ENCODE data around the gene NXN. TPM values are rescaled to one million over a fixed set of nuclear protein-coding genes. Genes with fewer than 3 reads are reported as not detected.
A peak's percentile ranks its signal among the peaks of the same experiment; 100 is the strongest.
"Not testable (repeated sequence)": the region's sequence is repeated elsewhere in the genome, so short reads cannot be mapped to it uniquely, and the experiment has no call there.

The NXN gene
- total RNA-seq, 1 donor from 2014 or later = 30.8 TPM

DNA sequence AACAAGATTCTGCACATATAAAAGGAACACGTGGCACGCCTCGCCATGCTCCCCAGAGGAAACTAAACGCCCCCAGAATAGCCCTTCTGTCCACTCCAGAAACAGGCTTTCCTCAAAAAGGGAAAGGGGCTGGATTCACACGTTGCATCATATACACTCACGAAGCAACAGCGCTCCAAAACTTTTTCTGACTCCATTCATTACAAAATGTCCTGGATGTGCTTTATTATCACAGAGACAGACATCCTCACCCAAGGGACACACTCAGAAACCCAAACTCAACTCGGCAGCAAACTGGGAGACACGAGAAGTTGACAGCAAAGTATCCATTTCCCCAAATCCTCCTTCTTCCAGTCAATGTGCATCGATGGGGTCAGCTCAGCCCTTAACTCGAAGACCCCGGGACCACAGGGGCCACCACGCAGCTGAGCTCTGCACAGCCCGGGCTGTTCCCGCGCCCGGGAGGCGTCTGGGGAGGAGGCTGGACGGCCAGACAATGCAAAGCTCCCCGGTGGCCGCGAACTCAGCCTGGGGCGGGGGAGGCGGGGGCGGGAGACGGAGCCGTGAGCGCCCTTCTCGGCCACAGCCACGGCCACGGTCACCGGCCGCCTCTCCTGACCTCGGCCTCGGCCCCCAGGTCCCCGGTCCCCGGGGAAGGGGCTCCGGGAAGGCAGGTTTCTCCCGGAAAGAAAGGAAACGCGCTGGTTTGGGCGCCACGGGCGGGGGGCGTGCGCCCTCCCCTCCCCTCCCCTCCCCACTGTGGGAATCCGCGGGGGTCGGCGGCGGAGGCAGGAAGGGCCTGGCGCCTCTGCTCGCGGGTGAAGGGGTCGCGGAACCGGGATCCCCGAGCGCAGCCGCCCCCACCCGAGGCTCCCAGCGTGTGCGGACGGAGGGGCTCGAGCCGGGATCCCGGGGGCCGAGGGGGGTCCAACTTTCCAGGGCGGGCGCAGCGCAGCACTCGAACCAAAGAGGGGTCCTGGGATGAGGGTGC is 1.2 kb downstream of the NXN start:
- no peak for ATAC-seq

DNA sequence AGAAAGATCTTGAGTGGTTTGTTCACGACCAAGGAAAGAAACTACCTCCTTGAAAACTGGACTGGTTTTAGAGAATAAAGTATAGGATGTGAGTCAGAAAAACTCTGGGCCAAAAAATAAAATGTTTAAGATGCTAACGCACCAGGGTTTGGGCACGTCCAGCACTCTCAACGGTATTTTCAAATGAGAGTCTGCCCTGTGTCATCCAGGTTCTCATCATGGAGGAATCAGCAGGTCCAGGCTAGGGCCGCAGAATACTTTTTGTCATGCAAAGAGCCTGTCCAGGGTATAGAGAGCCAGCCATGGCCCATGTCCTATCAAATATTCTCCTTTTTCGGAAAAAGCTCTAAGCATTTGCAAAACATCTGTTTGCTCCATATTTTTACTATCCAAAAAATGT is 2.4 kb downstream of the NXN start:
- ATAC-seq = no peak

DNA sequence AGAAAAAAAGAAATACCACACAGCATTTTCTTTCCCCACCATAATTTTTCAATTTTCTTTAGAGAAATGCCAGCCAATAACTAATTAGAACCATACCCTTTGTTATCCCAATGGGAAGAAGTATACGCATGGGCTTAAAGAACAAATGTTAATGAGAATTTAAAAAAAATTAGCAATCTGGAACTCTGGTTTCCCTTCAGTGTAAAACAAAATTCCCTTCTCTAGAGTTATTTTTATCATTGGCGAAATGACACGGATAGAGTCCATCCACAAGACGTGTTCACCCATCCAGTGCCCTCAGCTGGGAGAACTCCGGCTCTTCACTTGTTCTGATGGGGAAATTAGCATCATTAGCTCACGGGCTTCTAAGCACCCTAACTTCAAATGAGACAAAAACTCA is 3.3 kb downstream of the NXN start:
- no peak for ATAC-seq

GRCh38 chr17:975371-975915 is 4.1 kb downstream of the NXN start:
- ATAC-seq = no peak

- not testable (repeated sequence) for ATAC-seq
Measured at GRCh38 chr17:974778-975177, 4.8 kb downstream of the NXN start.

GRCh38 chr17:973053-973452 is 6.5 kb downstream of the NXN start:
- peak; percentile 91 for ATAC-seq

GRCh38 chr17:971861-972260 is 7.7 kb downstream of the NXN start:
- not testable (repeated sequence) for ATAC-seq

- no peak for ATAC-seq
Measured at GRCh38 chr17:970364-970763, 9.2 kb downstream of the NXN start.

DNA sequence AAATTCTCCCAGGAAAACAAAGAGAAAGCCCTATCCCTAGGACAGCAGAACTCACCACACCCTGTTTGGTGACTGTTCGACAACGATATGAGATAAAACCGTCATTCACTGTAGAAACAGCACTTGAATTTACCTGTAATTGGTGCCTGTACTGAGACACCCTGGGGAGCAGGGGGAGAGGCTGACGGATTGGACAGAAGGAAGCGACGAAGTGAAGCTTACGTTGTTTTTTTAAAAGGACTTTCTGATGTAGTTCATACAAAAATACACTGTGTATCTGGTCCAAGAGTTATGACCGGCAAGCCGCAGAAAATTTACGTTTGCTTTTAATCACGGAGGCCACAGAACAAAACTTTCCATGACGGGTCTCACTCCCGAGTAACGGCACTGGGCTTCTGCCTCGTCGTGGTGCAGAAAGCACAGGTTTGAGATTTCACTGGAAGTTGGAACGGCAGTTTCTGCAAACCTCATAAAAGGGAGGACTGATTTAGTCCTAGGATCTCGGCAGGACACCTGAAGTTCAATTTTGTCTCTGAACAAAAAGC is 9.7 kb downstream of the NXN start:
- no peak for ATAC-seq

GRCh38 chr17:968812-969730 is 10.5 kb downstream of the NXN start:
- ATAC-seq = no peak

DNA sequence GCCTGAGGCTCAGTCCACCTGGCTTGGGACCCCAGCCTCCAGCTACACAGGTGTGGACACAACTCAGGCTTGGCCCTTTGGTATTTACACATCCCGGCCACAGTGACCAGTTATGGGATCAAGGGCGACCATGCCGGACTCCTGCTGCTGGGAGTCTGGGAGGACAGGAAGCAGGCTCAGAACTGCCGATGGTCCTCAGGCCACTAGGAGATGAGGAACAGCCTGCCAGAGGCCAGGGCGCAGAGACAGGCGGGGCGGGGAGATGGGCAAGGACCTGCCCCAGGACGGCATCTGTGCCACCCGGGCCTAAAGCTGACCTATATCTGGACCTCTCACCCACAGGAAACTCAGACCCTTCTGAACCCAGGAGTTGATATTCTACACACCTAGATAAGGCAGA is 12.5 kb downstream of the NXN start:
- ATAC-seq = no peak

DNA sequence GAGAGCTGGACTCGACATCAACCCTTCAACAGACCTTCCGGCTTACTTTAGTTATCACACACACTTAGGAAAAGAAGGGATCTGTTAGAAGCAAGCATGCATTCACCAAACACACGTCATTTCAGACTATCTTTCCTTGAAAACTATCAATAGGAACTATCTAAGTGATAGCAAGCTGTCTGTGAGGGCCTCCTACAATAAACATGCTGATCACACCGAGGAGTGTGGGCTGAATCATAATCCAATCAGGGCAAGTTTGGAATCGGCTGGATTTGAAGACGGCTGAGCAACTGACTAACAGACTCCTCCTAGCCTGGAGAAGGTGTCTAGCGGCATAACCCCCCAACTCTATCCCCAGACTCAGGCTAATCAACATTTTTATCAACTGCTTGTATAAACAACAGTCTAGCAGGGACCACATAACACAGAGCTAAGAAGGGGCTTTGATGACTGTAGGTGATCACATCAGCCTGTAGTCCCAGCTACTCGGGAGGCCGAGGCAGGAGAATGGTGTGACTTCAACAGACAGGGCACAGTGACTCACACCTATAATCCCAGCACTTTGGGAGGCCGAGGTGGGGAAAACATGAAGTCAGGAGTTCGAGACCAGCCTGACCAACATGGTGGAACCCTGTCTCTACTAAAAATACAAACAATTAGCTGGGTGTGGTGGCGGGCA is 14.1 kb downstream of the NXN start:
- no peak for ATAC-seq

- ATAC-seq = peak; percentile 15
Measured at GRCh38 chr17:964876-965275, 14.7 kb downstream of the NXN start.

DNA sequence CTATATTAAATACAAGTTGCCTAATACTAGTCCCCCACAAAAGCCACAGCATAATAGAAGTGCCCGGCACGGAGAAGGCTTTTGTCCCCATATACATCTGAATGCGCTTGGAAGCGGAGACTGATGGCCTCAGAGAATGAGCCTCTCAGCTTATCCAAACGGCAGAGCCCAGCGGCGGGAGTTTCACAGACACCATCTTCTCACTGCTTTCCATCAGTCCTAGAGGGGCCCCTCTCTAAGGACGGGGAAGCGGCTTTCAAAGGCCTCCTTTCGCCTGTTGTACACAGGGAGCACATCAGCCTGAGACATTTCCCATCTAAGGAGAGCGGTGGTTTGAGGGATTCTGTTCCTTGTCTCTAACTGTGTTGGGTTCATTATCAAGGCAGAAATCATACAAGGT is 16.9 kb downstream of the NXN start:
- no peak for ATAC-seq

- ATAC-seq = no peak
Measured at GRCh38 chr17:962166-962565, 17.4 kb downstream of the NXN start.

DNA sequence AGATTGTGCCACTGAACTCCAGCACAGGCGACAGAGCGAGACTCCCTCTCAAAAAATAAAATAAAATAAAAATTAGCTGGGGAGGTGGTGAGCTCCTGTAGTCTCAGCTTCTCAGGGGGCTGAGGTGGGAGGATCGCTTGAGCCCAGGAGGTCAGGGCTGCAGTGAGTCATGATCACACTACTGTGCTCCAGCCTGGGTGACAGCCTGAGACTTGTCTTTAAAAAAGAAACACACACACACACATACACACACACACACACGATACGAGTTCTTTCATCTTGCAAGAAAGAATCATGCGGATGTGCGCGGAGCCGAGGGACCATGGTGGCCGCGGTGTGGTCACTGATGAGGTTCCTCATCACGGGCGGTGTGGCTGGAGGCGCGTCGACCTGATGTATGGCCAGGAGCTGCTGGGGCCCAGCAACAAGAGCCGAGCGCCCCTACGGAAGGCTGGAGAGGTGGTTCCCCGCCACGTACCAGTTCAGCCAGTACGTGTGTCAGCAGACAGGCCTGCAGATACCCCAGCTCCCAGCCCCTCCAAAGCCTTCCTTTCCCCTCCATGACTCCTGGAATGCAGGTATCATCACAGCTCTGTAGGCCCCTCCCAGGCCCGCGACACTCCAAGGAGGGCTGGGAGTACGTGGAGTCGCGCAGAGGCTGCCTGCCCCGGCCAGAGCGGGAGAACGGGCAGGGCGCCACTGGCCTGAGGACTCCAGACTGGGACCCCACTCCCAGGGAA is 20.7 kb downstream of the NXN start:
- ATAC-seq = no peak

GRCh38 chr17:957856-958421 is 21.6 kb downstream of the NXN start:
- no peak for ATAC-seq

- peak; percentile 66 for ATAC-seq
Measured at GRCh38 chr17:956905-957304, 22.7 kb downstream of the NXN start.

GRCh38 chr17:954431-955164 is 25.0 kb downstream of the NXN start:
- ATAC-seq = no peak

DNA sequence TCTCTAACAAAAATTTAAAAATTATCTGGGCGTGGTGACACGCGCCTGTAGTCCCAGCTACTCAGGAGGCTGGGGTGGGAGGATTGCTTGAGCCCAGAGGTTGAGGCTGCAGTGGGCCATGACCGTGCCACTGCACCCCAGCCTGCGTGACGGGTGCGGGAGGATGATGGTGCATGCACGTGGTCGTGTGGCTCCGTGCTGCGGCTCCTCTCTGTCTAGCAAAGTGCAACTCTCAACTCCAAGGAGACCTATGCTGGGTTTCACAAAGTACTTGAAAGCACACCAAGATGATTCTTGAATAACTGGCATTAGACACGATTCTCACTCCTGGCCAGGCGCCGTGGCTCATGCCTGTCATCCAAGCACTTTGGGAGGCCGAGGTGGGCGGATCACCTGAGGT is 25.8 kb downstream of the NXN start:
- ATAC-seq = no peak

All from esophagus mucosa (tissue), 1 donor.